GM23338 (cell line): ENCODE results near the gene EEA1. TPM values are rescaled to one million over a fixed set of nuclear protein-coding genes. Genes with fewer than 3 reads are reported as not detected.

Experiments used
- ATAC-seq: fragments of 200-7000 bp; cut with Tn5 transposase; 3 replicates; pipeline ENCODE4 v1.9.1; 2020
- DNase-seq: peaks from one replicate; pipeline ENCODE4 v3.0.0-alpha.2; 2015; ENCODE audit warnings: low spot score
- H2AFZ ChIP-seq: fragments of 200-600 bp; sonication (generic); 2 replicates; pipeline ENCODE4 v1.8.0; 2016; ENCODE audit warnings: antibody characterized with exemption, mild to moderate bottlenecking, moderate library complexity
- H3F3A ChIP-seq: fragments of 200-600 bp; sonication (generic); replicated peaks from 2 replicates; pipeline ENCODE4 v1.8.0; 2017; ENCODE audit warnings: antibody characterized with exemption, mixed run types, low read depth
- H3K27ac ChIP-seq: fragments of 200-600 bp; sonication (generic); 2 replicates; pipeline ENCODE4 v1.6.1; 2016; ENCODE audit warnings: low read depth
- H3K27me3 ChIP-seq: fragments of 200-600 bp; sonication (generic); 2 replicates; pipeline ENCODE4 v1.8.0; 2016; ENCODE audit warnings: mild to moderate bottlenecking, mixed run types, moderate library complexity; ENCODE audit not compliant: insufficient read depth
- H3K36me3 ChIP-seq: fragments of 200-600 bp; sonication (generic); 2 replicates; pipeline ENCODE4 v1.8.0; 2016; ENCODE audit warnings: mild to moderate bottlenecking; ENCODE audit not compliant: insufficient read depth
- H3K4me1 ChIP-seq: fragments of 200-600 bp; sonication (generic); 2 replicates; pipeline ENCODE4 v1.8.0; 2016; ENCODE audit warnings: mild to moderate bottlenecking, moderate library complexity; ENCODE audit not compliant: insufficient read depth
- H3K4me2 ChIP-seq: fragments of 200-600 bp; sonication (generic); 2 replicates; pipeline ENCODE4 v1.7.1; 2017; ENCODE audit warnings: mixed run types
- H3K4me3 ChIP-seq: fragments of 200-600 bp; sonication (generic); 2 replicates; pipeline ENCODE4 v1.6.1; 2016; ENCODE audit warnings: mixed run types
- H3K79me2 ChIP-seq: fragments of 200-600 bp; sonication (generic); replicated peaks from 2 replicates; pipeline ENCODE4 v1.8.0; 2017; ENCODE audit warnings: mild to moderate bottlenecking; ENCODE audit not compliant: insufficient read depth
- H3K9me2 ChIP-seq: fragments of 200-600 bp; sonication (generic); 2 replicates; pipeline ENCODE4 v1.8.0; 2017; ENCODE audit not compliant: insufficient read depth
- H4K20me1 ChIP-seq: fragments of 200-600 bp; sonication (generic); replicated peaks from 2 replicates; pipeline ENCODE4 v1.8.0; 2017; ENCODE audit warnings: mild to moderate bottlenecking; ENCODE audit not compliant: insufficient read depth
- H3K27ac Mint-ChIP-seq: 2 replicates; pipeline ENCODE4 v1.8.0; 2020; ENCODE audit warnings: inconsistent platforms, mild to moderate bottlenecking, moderate library complexity, mixed read lengths
- H3K27me3 Mint-ChIP-seq: 3 replicates; pipeline ENCODE4 v1.8.0; 2022; ENCODE audit warnings: low read depth, mild to moderate bottlenecking, moderate library complexity, mixed read lengths, inconsistent platforms; ENCODE audit not compliant: insufficient read depth, poor library complexity
- H3K36me3 Mint-ChIP-seq: 3 replicates; pipeline ENCODE4 v1.8.0; 2021; ENCODE audit warnings: low read depth, mild to moderate bottlenecking, inconsistent platforms, moderate library complexity, mixed read lengths
- H3K4me1 Mint-ChIP-seq: 3 replicates; pipeline ENCODE4 v1.8.0; 2020; ENCODE audit warnings: mild to moderate bottlenecking, inconsistent platforms, mixed read lengths
- H3K4me3 Mint-ChIP-seq: 3 replicates; pipeline ENCODE4 v1.8.0; 2021; ENCODE audit warnings: moderate library complexity, mild to moderate bottlenecking, inconsistent platforms, mixed read lengths
- H3K9me3 Mint-ChIP-seq: 3 replicates; pipeline ENCODE4 v1.8.0; 2020; ENCODE audit warnings: moderate library complexity, mild to moderate bottlenecking, inconsistent platforms, mixed read lengths
- CREB1 ChIP-seq: fragments of 250-450 bp; sonication (Bioruptor Pico); IDR thresholded peaks from 2 replicates; pipeline ENCODE4 v1.5.0; 2020; ENCODE audit warnings: low read depth, mild to moderate bottlenecking, moderate library complexity
- CTCF ChIP-seq, 2 experiments: fragments of 200-600 bp in 1 of 2; sonication (generic) in 1 of 2; conservative IDR thresholded peaks; 2 replicates each; pipeline versions ENCODE4 v1.5.1 to v1.6.1; 2016 to 2017; ENCODE audit warnings: antibody characterized with exemption in 2 of 2, low read depth in 2 of 2, mild to moderate bottlenecking in 2 of 2, moderate library complexity in 1 of 2
- EZH2 ChIP-seq: fragments of 200-600 bp; sonication (generic); IDR thresholded peaks from one replicate; pipeline ENCODE4 v1.8.0; 2017; ENCODE audit warnings: antibody characterized with exemption, mild to moderate bottlenecking, low read depth; ENCODE audit not compliant: unreplicated experiment
- EZH2phosphoT487 ChIP-seq: fragments of 200-600 bp; sonication (generic); IDR thresholded peaks from one replicate; pipeline ENCODE4 v1.8.1; 2018; ENCODE audit warnings: antibody characterized with exemption; ENCODE audit not compliant: unreplicated experiment
- JUNB ChIP-seq: IDR thresholded peaks from one replicate; pipeline ENCODE4 v1.6.1; 2016; ENCODE audit warnings: antibody characterized with exemption; ENCODE audit not compliant: unreplicated experiment
- NANOG ChIP-seq: IDR thresholded peaks from 2 replicates; pipeline ENCODE4 v1.6.1; 2016; ENCODE audit warnings: antibody characterized with exemption, borderline replicate concordance
- POLR2AphosphoS5 ChIP-seq: IDR thresholded peaks from 2 replicates; pipeline ENCODE4 v1.6.1; 2016; ENCODE audit warnings: antibody characterized with exemption, low read depth
- REST ChIP-seq: IDR thresholded peaks from one replicate; pipeline ENCODE4 v1.6.1; 2018; ENCODE audit warnings: antibody characterized with exemption; ENCODE audit not compliant: unreplicated experiment
- STAT1 ChIP-seq: IDR thresholded peaks from one replicate; pipeline ENCODE4 v1.6.1; 2016; ENCODE audit warnings: antibody characterized with exemption; ENCODE audit not compliant: unreplicated experiment
- ZNF114 ChIP-seq: fragments of 250-450 bp; sonication (Bioruptor Pico); IDR thresholded peaks from 2 replicates; pipeline ENCODE4 v1.5.0; 2020; ENCODE audit warnings: mild to moderate bottlenecking, moderate library complexity
- ZNF331 ChIP-seq: fragments of 250-450 bp; sonication (Bioruptor Pico); IDR thresholded peaks from 2 replicates; pipeline ENCODE4 v1.5.0; 2020; ENCODE audit warnings: low read depth, mild to moderate bottlenecking, moderate library complexity
- ZNF462 ChIP-seq: fragments of 250-450 bp; sonication (Bioruptor Pico); IDR thresholded peaks from 2 replicates; pipeline ENCODE4 v1.5.0; 2020; ENCODE audit warnings: mild to moderate bottlenecking, moderate library complexity
- polyA plus RNA-seq: library from polyadenylated mRNA; unstranded; fragments of >200 nt; fragmentation: Nextera tagmentation; extraction: Ambion mirVana; gene quantifications from 2 replicates; pipeline ENCODE4 v1.2.1, GENCODE V29; 2016
- total RNA-seq: library from RNA; depleted of rRNA; stranded (reverse); fragments of >200 nt; shearing (Covaris generic); gene quantifications from 2 replicates; pipeline ENCODE4 v1.2.3, GENCODE V29; 2014
- TF ChIP-seq, protein P1 (sequence below): IDR thresholded peaks from 2 replicates; pipeline ENCODE4 v1.6.1; 2016; ENCODE audit warnings: antibody characterized with exemption

The EEA1 gene
- total and polyA plus RNA-seq, 2 experiments from 2014 or later = 10.0 to 41.1 TPM

- no peaks in the 10 kb centered on the region for H3K36me3 ChIP-seq
- ATAC-seq (no peak), DNase-seq (no peak)
- peaks cover 2% of the 10 kb centered on the region for H3K27me3 Mint-ChIP-seq
- peaks cover 5% of the 10 kb centered on the region for H3K4me1 Mint-ChIP-seq
- H3K9me2 ChIP-seq = peaks cover 8% of the 10 kb centered on the region; the same call in 1 of the 2 replicates
- no peak overlapping the region for H3K27ac ChIP-seq
- no peak overlapping the region for H3K4me3 ChIP-seq
- no peaks in the 10 kb centered on the region for H4K20me1 ChIP-seq
- no peak overlapping the region for H3K4me3 Mint-ChIP-seq
- no peaks in the 10 kb centered on the region for H3K27me3 ChIP-seq
- H3K27ac Mint-ChIP-seq = no peak overlapping the region
- H3F3A ChIP-seq = no peaks in the 10 kb centered on the region
- peaks cover 9% of the 10 kb centered on the region for H3K4me1 ChIP-seq
- H2AFZ ChIP-seq = no peak overlapping the region
- no peaks in the 10 kb centered on the region for H3K36me3 Mint-ChIP-seq
- H3K9me3 Mint-ChIP-seq = no peaks in the 10 kb centered on the region
- H3K79me2 ChIP-seq = no peaks in the 10 kb centered on the region
- H3K4me2 ChIP-seq = no peak overlapping the region
- TF ChIP-seq CTCF (conservative IDR thresholded peaks at IDR 0.05; ENCODE audit: low read depth in 2 of 2) (no peak), CREB1 (no peak), STAT1 (no peak), EZH2phosphoT487 (no peak), ZNF331 (CRISPR knock-in tag) (no peak), REST (no peak), ZNF114 (CRISPR knock-in tag) (no peak), JUNB (no peak), ZNF462 (CRISPR knock-in tag) (no peak), POLR2AphosphoS5 (no peak), NANOG (no peak), EZH2 (no peak)
- TF ChIP-seq, protein P1, sequence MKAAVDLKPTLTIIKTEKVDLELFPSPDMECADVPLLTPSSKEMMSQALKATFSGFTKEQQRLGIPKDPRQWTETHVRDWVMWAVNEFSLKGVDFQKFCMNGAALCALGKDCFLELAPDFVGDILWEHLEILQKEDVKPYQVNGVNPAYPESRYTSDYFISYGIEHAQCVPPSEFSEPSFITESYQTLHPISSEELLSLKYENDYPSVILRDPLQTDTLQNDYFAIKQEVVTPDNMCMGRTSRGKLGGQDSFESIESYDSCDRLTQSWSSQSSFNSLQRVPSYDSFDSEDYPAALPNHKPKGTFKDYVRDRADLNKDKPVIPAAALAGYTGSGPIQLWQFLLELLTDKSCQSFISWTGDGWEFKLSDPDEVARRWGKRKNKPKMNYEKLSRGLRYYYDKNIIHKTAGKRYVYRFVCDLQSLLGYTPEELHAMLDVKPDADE = no peak
Measured at GRCh38 chr12:92759634-92760268, 169.3 kb downstream of the EEA1 start.
